Endometrial microvascular endothelial cells (primary cell): ENCODE measurements around the gene CCDC192. TPM values are rescaled to one million over a fixed set of nuclear protein-coding genes. Genes with fewer than 3 reads are reported as not detected.
"Not testable (repeated sequence)": the region's sequence is repeated elsewhere in the genome, so short reads cannot be mapped to it uniquely, and the experiment has no call there.

Source experiments
- in situ Hi-C: cut with HindIII; loops from 2 replicates; pipeline ENCODE4 v1.10.0; 2017; ENCODE audit warnings: low sequenced_read_pairs, low pct_unique_long_range_greater_than_20kb; ENCODE audit errors: inconsistent ontology term
- total RNA-seq: library from RNA; depleted of rRNA; stranded (reverse); fragments of >200 nt; gene quantifications from one replicate; pipeline ENCODE4 v1.2.3, GENCODE V29; 2015; ENCODE audit errors: inconsistent ontology term

CCDC192 gene, protein sequence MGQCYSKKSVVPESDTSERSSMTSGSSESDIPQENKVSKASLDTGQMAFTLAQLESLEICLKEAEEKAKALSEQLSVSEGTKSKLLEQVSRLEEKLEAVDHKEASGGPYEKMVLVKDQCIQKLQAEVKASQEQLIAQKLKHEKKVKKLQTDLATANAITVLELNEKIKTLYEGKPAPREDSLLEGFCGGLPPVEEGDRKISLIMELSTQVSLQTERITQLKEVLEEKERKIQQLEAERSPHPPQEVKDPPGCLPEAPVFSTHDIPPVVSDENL
- total RNA-seq = not detected

DNA sequence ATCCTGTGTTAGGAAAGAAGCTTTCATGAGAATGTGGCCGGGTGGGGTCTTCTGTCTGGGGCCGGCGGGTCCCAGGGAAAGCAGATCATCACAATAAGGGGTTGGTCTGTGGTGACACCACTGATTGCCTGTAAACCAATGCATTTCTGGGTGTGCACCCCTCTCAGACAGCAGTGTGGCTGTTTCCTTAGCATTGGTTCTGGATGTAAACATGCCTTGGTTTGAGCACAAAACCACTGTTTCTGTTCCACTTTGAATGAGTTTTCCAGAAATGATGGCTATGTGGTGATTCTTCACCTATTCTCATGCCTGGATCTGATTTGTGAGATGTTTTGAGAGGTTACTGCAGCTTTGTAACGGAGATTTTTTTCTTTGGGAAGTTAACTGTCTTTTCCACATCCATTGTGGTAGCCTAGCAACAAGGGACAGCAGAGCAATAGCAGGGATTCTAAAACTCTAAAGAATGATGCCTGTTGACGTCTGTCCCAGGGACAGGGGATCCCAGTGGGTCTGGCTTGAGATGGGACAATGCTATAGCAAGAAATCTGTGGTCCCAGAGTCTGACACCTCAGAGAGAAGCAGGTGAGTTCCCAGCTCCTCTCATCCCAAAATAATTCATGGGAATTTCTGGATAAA, at the start of gene CCDC192:
Gene CCDC192 (plus strand): TSS at position 466 of the 636 bp plus-strand sequence. CDS start 55 bp downstream, at position 521.
- in situ Hi-C loops = no loop called here

DNA sequence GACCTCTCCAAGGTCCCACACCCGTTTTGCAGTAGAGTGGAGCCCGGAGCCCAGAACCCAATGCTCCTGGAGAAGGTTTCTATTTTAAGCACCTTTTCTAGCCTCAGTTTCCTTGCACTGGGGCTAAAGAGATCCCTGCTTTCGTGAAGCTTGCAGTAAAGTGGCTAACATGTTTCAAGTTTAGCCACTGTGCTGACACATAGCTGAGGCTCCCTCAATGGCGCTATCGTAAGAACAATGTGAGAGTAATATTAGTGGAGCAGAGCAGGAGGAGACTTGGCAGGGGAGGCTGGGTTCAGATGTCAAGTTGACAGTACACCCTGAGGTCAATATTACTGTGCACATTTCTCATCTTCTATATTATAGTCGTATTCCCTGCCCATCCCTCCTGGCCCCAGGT, 46.4 kb upstream of the CCDC192 start:
- in situ Hi-C loops = no loop called here

DNA sequence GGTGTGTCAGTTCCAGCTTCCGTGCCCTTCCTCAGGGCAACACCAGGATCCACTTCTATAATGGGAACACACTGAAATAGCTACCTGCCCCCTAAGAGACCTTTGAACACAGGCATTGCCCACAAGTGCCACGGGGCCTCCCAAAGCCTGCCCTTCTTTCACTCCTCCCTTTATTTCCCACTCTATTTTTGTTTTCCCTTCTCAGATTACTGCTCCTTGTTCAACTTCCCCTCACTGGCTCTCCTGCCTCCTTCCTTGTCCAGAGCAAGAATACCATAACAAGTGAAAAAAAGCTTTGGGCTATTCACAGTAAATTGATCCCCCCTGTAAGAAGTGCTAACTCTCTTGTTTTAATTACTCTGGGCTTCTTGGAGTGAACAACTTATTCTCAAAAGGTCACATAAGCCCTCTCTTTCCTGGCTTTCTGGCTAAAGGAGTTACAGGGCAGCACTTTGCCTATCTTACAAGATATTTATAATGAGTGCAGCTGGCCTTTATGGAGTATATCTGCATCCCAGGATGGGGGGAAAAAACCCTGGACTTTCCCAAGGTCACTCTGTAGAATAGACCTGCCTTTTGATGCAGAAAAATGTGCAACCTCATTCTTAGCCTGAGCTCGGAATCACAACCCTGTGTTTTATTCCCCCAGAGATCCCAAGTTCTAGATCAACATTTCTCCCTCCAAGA, 43.0 kb upstream of the CCDC192 start:
- in situ Hi-C loops = no loop called here

GRCh38 chr5:127664093-127664492, 39.1 kb upstream of the CCDC192 start:
- in situ Hi-C loops = no loop called here

DNA sequence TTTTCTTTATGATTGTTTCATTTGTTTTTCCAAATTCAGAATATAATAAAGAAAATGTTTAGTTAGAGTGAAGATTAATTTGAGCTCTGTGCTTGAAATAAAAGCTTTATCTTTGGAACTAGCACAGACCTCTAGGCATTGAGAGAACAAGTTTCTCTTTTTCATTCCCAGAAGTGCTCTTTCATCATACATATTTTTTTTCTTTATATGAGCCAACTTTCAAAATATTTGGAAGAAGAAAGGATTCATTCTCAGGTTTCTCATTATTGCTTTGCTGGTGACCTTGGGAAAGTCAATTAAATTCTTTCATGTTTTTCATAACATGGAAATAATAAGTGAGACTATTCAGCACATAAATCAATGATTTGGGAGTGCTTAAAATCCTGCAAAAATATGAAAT, 37.5 kb upstream of the CCDC192 start:
- in situ Hi-C loops = no loop called here

GRCh38 chr5:127666043-127666716, 37.0 kb upstream of the CCDC192 start:
- in situ Hi-C loops = no loop called here

DNA sequence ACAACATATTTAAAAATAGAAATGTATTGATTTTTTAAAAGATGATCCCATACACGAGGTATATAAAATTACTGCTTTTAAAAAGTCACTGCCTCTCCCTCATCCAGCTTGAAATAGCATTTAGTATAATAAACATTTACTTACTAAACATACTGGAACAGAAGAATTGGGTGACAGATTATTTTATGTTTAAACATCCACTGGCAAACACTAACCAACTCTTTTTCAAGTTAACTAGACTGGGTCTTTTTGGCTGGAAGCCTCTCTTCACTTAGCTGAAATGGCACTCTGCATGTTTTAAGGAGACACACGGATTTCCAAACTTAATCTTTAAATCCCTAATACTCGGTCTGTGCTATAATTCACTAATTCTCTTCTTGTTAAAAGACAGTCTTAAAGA, 35.3 kb upstream of the CCDC192 start:
- in situ Hi-C loops = no loop called here

DNA sequence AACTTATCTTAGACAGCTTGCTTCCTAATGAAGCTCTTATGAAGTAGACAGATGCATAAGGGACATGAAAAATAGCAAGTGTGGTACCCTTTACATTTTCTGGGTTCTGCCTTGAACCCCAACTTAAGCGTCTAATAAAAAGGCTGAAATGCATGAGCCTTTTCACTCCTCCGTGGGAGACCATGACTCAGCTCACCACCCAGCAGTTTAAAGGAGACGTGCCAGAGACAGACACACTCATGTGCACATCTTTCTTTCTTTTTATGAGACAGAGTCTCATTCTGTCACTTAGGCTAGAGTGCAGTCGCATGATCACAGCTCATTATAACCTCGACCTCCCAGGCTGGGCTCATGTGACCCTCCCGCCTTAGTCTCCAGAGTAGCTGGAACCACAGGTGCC, 32.0 kb upstream of the CCDC192 start:
- in situ Hi-C loops = no loop called here

DNA sequence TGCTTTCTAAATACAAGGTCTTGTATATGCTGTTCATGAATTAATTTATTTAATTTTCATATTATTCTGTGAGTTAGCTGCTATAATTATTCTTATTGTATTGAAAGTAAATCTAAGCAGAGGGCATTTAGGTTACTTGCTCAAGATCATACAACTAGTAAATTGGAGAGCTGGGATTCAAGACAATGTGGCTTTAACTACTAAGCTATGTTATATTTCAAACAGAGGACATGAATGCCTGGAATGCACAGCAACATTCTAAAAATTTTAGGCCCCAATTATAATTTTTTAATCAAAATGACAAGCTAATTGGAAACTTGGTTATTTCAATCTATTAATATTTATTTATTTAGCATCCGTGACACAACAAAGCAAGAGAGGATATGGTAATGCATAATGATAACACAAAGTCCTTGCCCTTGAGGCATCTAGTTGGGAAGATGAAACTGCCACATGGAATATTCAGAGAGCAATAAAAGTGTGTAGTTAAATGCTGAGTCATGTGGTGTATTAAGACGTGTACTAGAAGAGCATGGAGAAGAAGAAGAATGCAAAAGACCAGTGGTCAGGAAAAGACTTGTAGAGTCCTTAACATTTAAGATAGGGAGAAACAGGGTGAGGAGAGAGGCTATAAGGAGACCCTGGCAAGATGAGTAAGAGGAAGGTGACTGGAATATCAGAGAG, 29.9 kb upstream of the CCDC192 start:
- in situ Hi-C loops = no loop called here

DNA sequence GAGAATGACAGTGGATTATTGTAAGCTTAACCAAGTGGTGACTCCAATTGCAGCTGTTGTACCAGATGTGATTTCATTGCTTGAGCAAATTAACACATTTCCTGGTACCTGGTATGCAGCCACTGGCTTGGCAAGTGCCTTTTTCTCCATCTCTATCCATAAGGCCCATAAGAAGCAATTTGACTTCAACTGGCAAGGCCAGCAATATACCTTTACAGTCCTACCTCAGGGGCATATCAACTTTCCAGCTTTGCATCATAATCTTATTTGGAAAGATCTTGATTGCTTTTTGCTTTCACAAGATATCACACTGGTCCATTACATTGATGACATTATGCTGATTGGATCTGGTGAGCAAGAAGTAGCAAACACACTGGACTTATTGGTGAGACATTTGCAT, 26.2 kb upstream of the CCDC192 start:
- in situ Hi-C loops = not testable (repeated sequence)

DNA sequence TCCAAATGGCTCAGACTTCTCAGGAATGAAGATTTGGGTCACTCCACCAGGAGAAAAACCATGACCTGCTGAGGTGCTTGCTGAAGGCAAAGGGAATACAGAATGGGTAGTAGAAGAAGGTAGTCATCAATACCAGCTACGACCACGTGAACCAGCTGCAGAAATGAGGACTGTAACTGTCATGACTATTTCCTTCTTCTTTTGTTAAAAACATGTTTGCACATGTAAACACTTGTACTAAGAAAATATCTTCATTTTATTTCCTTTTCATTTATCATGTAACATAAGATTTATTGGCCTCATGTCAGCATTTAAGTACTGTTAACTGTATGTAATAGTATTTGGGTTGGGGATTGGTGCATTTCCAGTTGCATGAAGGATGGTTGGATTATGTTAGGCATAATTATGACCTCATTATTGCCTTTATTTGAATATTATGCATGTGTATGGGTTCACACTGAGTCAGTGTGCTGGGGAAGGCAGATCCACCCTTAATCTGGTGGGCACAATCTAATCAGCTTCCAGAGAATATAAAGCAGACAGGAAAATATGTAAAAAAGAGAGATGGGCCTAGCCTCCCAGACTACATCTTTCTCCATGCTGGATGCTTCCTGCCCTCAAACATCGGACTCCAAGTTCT, 23.4 kb upstream of the CCDC192 start:
- in situ Hi-C loops = not testable (repeated sequence)

GRCh38 chr5:127680595-127680994, 22.6 kb upstream of the CCDC192 start:
- in situ Hi-C loops = no loop called here

- in situ Hi-C loops = no loop called here
Measured at GRCh38 chr5:127683008-127683407, 20.2 kb upstream of the CCDC192 start.

DNA sequence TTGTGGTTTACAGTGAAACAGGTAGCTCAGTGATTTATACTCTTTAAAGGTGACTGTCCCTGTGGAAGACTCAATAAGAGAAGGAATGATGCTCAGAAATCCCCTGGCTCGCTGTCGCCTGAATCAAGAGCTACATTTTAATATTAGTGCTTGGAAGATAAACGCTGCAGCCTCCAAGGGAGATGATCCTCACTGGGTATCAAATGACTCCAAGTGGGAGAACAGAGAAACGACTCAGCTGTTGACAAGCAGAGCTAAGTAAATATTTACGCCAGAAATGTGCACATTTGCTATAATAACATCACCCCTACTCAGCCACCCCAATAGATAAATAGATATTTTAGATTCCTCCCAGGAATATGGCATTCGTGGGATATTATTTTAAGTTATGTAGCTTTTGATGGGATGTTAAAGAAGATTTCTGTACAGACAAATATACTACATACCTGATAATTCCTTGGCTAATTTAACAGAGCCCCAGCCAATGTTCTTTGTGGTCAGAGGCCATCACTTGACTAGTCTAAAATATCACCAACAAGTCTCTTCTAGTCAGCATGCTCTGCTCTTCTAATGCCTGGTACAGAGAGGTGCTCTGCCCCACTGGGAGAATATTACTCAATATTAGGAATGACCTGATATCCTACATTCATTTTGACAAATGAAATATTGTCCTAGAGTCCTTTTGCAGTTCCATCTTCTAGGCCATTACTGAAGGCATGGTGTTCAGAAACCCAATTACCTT, 18.3 kb upstream of the CCDC192 start:
- in situ Hi-C loops = no loop called here

- in situ Hi-C loops = no loop called here
Measured at GRCh38 chr5:127685662-127686061, 17.5 kb upstream of the CCDC192 start.

- in situ Hi-C loops = no loop called here
Measured at GRCh38 chr5:127686424-127686823, 16.8 kb upstream of the CCDC192 start.

GRCh38 chr5:127694518-127695171, 8.5 kb upstream of the CCDC192 start:
- in situ Hi-C loops = no loop called here
